HEK293 (cell line): ENCODE data around the gene CLCF1.

Experiments used
- CTCF ChIA-PET: fragments of 350-600 bp; formaldehyde crosslinking; extraction: SDS; loops from one replicate; lab custom pipeline; 2021; ENCODE audit warnings: antibody characterized with exemption; lab: Yijun Ruan, JAX
- POLR2A ChIA-PET: fragments of 300-600 bp; formaldehyde crosslinking; extraction: SDS; loops from one replicate; lab custom pipeline; 2020; ENCODE audit warnings: antibody characterized with exemption, inconsistent platforms; lab: Yijun Ruan, JAX
- H3K27ac ChIP-seq: fragments of 200-500 bp; sonication (Bioruptor generic); 2 replicates; pipeline ENCODE4 v1.5.1; 2014; ENCODE audit warnings: low read depth, low read length, control low read depth, inconsistent platforms; ENCODE audit errors: extremely low read depth
- H3K36me3 ChIP-seq, 2 experiments: fragments of 200-500 bp in 1 of 2; sonication (Bioruptor generic) in 1 of 2; 1 replicate in 1 of 2; 2 replicates in 1 of 2; pipeline ENCODE4 v1.5.1; 2014 to 2017; ENCODE audit warnings: inconsistent platforms in 2 of 2, low read length in 2 of 2; ENCODE audit not compliant: control insufficient read depth in 2 of 2, insufficient read depth in 1 of 2
- H3K4me1 ChIP-seq: fragments of 200-500 bp; sonication (Bioruptor generic); 2 replicates; pipeline ENCODE4 v1.5.1; 2014; ENCODE audit warnings: mild to moderate bottlenecking, low read length, inconsistent platforms; ENCODE audit not compliant: control insufficient read depth, insufficient read depth
- H3K4me3 ChIP-seq: 2 replicates; pipeline ENCODE4 v1.5.1; 2011; ENCODE audit warnings: low read depth, mild to moderate bottlenecking, control low read depth, low read length, moderate library complexity
- H3K9me3 ChIP-seq: fragments of 200-500 bp; sonication (Bioruptor generic); 2 replicates; pipeline ENCODE4 v1.5.1; 2014; ENCODE audit warnings: low read depth, low read length, inconsistent platforms; ENCODE audit not compliant: control insufficient read depth, insufficient read depth
- EGR2 ChIP-seq: fragments of 450-650 bp; formaldehyde crosslinking; IDR thresholded peaks from 2 replicates; pipeline ENCODE4 v1.5.1; 2016; ENCODE audit warnings: low read depth, missing biosample characterization, missing genetic modification characterization
- GLIS1 ChIP-seq: fragments of 450-650 bp; formaldehyde crosslinking; IDR thresholded peaks from 2 replicates; pipeline ENCODE4 v1.5.1; 2016; ENCODE audit warnings: missing biosample characterization, missing genetic modification characterization
- IKZF3 ChIP-seq: fragments of 450-650 bp; IDR thresholded peaks from 2 replicates; pipeline ENCODE4 v1.5.0; 2018; ENCODE audit warnings: missing biosample characterization, mild to moderate bottlenecking, missing genetic modification characterization, moderate library complexity
- MEIS1 ChIP-seq: sonication (generic); formaldehyde crosslinking; IDR thresholded peaks from 2 replicates; pipeline ENCODE4 v1.8.1; 2022; ENCODE audit warnings: missing genetic modification reagents, mild to moderate bottlenecking, borderline replicate concordance
- ZFP3 ChIP-seq: fragments of 450-650 bp; formaldehyde crosslinking; IDR thresholded peaks from 2 replicates; pipeline ENCODE4 v1.5.1; 2016; ENCODE audit warnings: low read depth, missing biosample characterization, missing genetic modification characterization
- ZNF19 ChIP-seq: fragments of 450-650 bp; formaldehyde crosslinking; IDR thresholded peaks from 2 replicates; pipeline ENCODE4; 2016; ENCODE audit warnings: missing biosample characterization, missing genetic modification characterization, low read depth
- ZNF24 ChIP-seq: fragments of 450-650 bp; formaldehyde crosslinking; IDR thresholded peaks from 2 replicates; pipeline ENCODE4 v1.5.1; 2016; ENCODE audit warnings: missing biosample characterization, missing genetic modification characterization
- ZNF280D ChIP-seq: fragments of 450-650 bp; formaldehyde crosslinking; IDR thresholded peaks from 2 replicates; pipeline ENCODE4 v1.5.1; 2016; ENCODE audit warnings: missing biosample characterization, missing genetic modification characterization
- ZNF488 ChIP-seq: fragments of 450-650 bp; formaldehyde crosslinking; IDR thresholded peaks from 2 replicates; pipeline ENCODE4 v1.5.1; 2016; ENCODE audit warnings: missing biosample characterization, missing genetic modification characterization
- ZNF621 ChIP-seq: fragments of 450-650 bp; formaldehyde crosslinking; IDR thresholded peaks from 2 replicates; pipeline ENCODE4 v1.5.1; 2017; ENCODE audit warnings: missing biosample characterization, missing genetic modification characterization
- ZNF704 ChIP-seq: fragments of 450-650 bp; formaldehyde crosslinking; IDR thresholded peaks from 2 replicates; pipeline ENCODE4 v1.5.1; 2016; ENCODE audit warnings: missing biosample characterization, missing genetic modification characterization
- ZNF747 ChIP-seq: fragments of 450-650 bp; formaldehyde crosslinking; IDR thresholded peaks from 2 replicates; pipeline ENCODE4 v1.5.1; 2016; ENCODE audit warnings: missing biosample characterization, missing genetic modification characterization
- ZNF792 ChIP-seq: fragments of 450-650 bp; formaldehyde crosslinking; IDR thresholded peaks from 2 replicates; pipeline ENCODE4 v1.5.1; 2016; ENCODE audit warnings: missing biosample characterization, missing genetic modification characterization
- ZNF837 ChIP-seq: fragments of 450-650 bp; formaldehyde crosslinking; IDR thresholded peaks from 2 replicates; pipeline ENCODE4 v1.5.1; 2016; ENCODE audit warnings: missing biosample characterization, missing genetic modification characterization
- ZSCAN5A ChIP-seq: fragments of 450-650 bp; formaldehyde crosslinking; IDR thresholded peaks from 2 replicates; pipeline ENCODE4 v1.5.1; 2016; ENCODE audit warnings: missing biosample characterization, missing genetic modification characterization
- TF ChIP-seq, protein P1 (sequence below): fragments of 450-650 bp; formaldehyde crosslinking; IDR thresholded peaks from 2 replicates; pipeline ENCODE4 v1.5.1; 2016; ENCODE audit warnings: missing biosample characterization, missing genetic modification characterization
- TF ChIP-seq, protein P2 (sequence below): fragments of 450-650 bp; formaldehyde crosslinking; IDR thresholded peaks from 2 replicates; pipeline ENCODE4 v1.5.1; 2016; ENCODE audit warnings: missing biosample characterization, missing genetic modification characterization

The CLCF1 gene

DNA sequence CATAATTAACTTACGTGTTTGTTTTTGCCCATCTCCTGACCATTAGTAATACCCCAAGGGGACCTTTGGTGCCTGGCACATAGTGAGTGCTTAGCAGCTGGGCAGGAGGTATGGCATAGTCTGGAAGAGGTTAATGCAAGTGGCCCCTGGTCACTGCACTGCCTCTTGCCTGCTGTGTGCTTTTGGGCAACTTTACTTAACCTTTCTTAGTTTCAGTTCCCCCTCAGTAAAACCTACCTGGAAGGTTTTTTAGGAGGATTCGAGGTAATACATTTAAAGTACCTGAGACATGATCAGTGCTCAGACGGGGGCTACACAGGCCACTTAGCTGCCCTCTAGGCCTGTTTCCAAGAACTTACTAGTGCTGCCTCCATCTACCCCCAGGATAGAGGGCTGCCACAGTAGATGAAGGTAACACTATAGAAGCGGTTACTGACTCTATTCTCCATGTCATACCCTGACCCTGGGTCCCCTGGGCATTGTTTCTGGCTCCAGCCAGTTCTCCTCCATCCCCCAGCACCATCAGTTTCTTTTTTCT is 23.4 kb downstream of the CLCF1 start:
- no peaks in the 10 kb centered on the region for H3K9me3 ChIP-seq
- H3K27ac ChIP-seq, result no peak overlapping the region
- CTCF ChIA-PET, result interaction anchor here (1.0 to 30.4 kb wide), 8 partner anchors 8 to 265 kb away, joined by 3 to 898 read pairs (median 22); partner anchors contain the start of genes CLCF1 and RAD9A
- H3K4me1 ChIP-seq, result no peaks in the 10 kb centered on the region
- TF ChIP-seq ZNF19, result no peak
- H3K36me3 ChIP-seq, result no peaks in the 10 kb centered on the region
- POLR2A ChIA-PET, result interaction anchor here (0.6 to 1.3 kb wide), 2 partner anchors 21 to 125 kb away, joined by 4 to 7 read pairs; no protein-coding TSS in a partner anchor
- H3K4me3 ChIP-seq, result no peak overlapping the region

DNA sequence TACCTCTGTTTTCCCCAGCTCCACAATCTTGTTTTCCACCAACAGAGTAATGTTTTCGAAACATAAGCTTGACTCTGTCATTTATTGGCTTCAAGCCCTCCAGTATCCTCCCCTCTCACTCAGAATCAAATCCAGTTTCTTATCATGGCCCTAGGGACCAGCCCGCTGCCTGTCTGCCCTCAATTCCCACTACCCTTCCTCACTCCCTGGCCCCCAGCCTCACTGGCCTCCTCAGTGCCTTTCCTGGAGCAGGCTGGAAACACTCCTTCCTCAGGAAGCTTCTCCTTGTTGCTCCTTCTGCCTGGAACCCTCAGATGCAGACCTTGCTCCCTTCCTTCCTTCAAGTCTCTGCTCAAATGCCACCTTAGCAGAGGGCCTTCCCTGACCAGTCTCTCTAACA is 23.9 kb downstream of the CLCF1 start:
- H3K4me1 ChIP-seq, result no peaks in the 10 kb centered on the region
- CTCF ChIA-PET, result interaction anchor here (0.6 to 30.4 kb wide), 6 partner anchors 12 to 1126 kb away, joined by 3 to 898 read pairs (median 5); partner anchors contain the start of genes CLCF1 and RAD9A
- POLR2A ChIA-PET, result interaction anchor here (1.3 kb wide), 1 partner anchor 21 kb away, joined by 4 read pairs; no protein-coding TSS in a partner anchor

GRCh38 chr11:67349036-67349435 is 24.4 kb downstream of the CLCF1 start:
- no peak overlapping the region for H3K27ac ChIP-seq
- POLR2A ChIA-PET, result interaction anchor here (1.3 kb wide), 1 partner anchor 22 kb away, joined by 4 read pairs; no protein-coding TSS in a partner anchor
- H3K9me3 ChIP-seq, result no peaks in the 10 kb centered on the region
- H3K4me1 ChIP-seq, result no peaks in the 10 kb centered on the region
- CTCF ChIA-PET, result interaction anchor here (0.6 to 30.4 kb wide), 5 partner anchors 13 to 1126 kb away, joined by 3 to 898 read pairs (median 4); partner anchors contain the start of genes CLCF1 and RAD9A
- H3K36me3 ChIP-seq, result no peaks in the 10 kb centered on the region
- no peak overlapping the region for H3K4me3 ChIP-seq
- TF ChIP-seq ZNF24 (tag by site-specific recombination) (no peak), EGR2 (tag by site-specific recombination) (no peak), ZNF704 (no peak), ZNF488 (no peak), ZNF747 (tag by site-specific recombination) (no peak), ZNF837 (no peak), GLIS1 (tag by site-specific recombination) (no peak)
- TF ChIP-seq, protein P1, sequence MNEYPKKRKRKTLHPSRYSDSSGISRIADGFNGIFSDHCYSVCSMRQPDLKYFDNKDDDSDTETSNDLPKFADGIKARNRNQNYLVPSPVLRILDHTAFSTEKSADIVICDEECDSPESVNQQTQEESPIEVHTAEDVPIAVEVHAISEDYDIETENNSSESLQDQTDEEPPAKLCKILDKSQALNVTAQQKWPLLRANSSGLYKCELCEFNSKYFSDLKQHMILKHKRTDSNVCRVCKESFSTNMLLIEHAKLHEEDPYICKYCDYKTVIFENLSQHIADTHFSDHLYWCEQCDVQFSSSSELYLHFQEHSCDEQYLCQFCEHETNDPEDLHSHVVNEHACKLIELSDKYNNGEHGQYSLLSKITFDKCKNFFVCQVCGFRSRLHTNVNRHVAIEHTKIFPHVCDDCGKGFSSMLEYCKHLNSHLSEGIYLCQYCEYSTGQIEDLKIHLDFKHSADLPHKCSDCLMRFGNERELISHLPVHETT (tag by site-specific recombination), result no peak

More for the DNA sequence above, 23.9 kb downstream of the CLCF1 start:
- H3K27ac ChIP-seq, result no peak overlapping the region
- no peaks in the 10 kb centered on the region for H3K36me3 ChIP-seq
- no peaks in the 10 kb centered on the region for H3K9me3 ChIP-seq
- no peak overlapping the region for H3K4me3 ChIP-seq
- TF ChIP-seq MEIS1 (CRISPR knock-in tag) (no peak), ZFP3 (no peak), ZNF792 (no peak), ZNF280D (tag by site-specific recombination) (no peak), IKZF3 (no peak), ZNF621 (tag by site-specific recombination) (no peak), ZSCAN5A (tag by site-specific recombination) (no peak)
- TF ChIP-seq, protein P2, sequence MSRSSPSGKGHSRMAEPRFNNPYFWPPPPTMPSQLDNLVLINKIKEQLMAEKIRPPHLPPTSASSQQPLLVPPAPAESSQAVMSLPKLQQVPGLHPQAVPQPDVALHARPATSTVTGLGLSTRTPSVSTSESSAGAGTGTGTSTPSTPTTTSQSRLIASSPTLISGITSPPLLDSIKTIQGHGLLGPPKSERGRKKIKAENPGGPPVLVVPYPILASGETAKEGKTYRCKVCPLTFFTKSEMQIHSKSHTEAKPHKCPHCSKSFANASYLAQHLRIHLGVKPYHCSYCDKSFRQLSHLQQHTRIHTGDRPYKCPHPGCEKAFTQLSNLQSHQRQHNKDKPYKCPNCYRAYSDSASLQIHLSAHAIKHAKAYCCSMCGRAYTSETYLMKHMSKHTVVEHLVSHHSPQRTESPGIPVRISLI (tag by site-specific recombination), result no peak
- TF ChIP-seq, all 188 proteins: peak for 0
